Stimulated activated CD4-positive, alpha-beta T cell treated with anti-CD3 and anti-CD28 coated beads, Interleukin-12 subunit alpha, Interleukin-12 subunit beta, amount 100 ng/mL, for 24 hours (primary cell): Measurements from ENCODE around the gene ZNF138.
"Not testable (repeated sequence)": the region's sequence is repeated elsewhere in the genome, so short reads cannot be mapped to it uniquely, and the experiment has no call there.

Experiments used
- DNase-seq, 2 experiments: peaks; one replicate each; pipeline ENCODE4 v3.0.0-alpha.2; 2020; ENCODE audit warnings: low read depth in 2 of 2

The ZNF138 gene

GRCh38 chr7:64794171-64794844 lies at the start of gene ZNF138:
ZNF138 (plus strand) TSS chr7:64794428; CDS start chr7:64794569, 141 bp downstream.
- peak; percentile 88 to 93 for DNase-seq

- no peak for DNase-seq
These were observed 49.5 kb upstream of the ZNF138 start for GRCh38 chr7:64744680-64745079.

- DNase-seq, result no peak
These were observed 46.4 kb upstream of the ZNF138 start for GRCh38 chr7:64747802-64748201.

GRCh38 chr7:64753032-64753431 lies 41.2 kb upstream of the ZNF138 start:
- DNase-seq, result no peak

- DNase-seq, result no peak
These were observed 38.4 kb upstream of the ZNF138 start for GRCh38 chr7:64755865-64756264.

GRCh38 chr7:64758151-64758550 lies 36.1 kb upstream of the ZNF138 start:
- DNase-seq, result no peak

GRCh38 chr7:64768824-64769223 lies 25.4 kb upstream of the ZNF138 start:
- no peak for DNase-seq

GRCh38 chr7:64774204-64774842 lies 19.9 kb upstream of the ZNF138 start:
- DNase-seq, result no peak

- no peak for DNase-seq
These were observed 18.9 kb upstream of the ZNF138 start for GRCh38 chr7:64775289-64775688.

- not testable (repeated sequence) for DNase-seq
These were observed 9.4 kb upstream of the ZNF138 start for GRCh38 chr7:64784842-64785241.

- DNase-seq, result no peak
These were observed 6.9 kb upstream of the ZNF138 start for GRCh38 chr7:64787295-64787694.

GRCh38 chr7:64789241-64789640 lies 5.0 kb upstream of the ZNF138 start:
- DNase-seq, result not testable (repeated sequence)

- no peak for DNase-seq
These were observed 997 bp upstream of the ZNF138 start for GRCh38 chr7:64793106-64793755.

GRCh38 chr7:64795176-64795575 lies 948 bp downstream of the ZNF138 start:
- DNase-seq, result no peak

GRCh38 chr7:64799169-64799568 lies 4.9 kb downstream of the ZNF138 start:
- not testable (repeated sequence) for DNase-seq

- DNase-seq, result no peak
These were observed 8.5 kb downstream of the ZNF138 start for GRCh38 chr7:64802699-64803098.

GRCh38 chr7:64807731-64808365 lies 13.6 kb downstream of the ZNF138 start:
- DNase-seq, result no peak

- no peak for DNase-seq
These were observed 17.5 kb downstream of the ZNF138 start for GRCh38 chr7:64811767-64812166.

- DNase-seq, result no peak
These were observed 36.7 kb downstream of the ZNF138 start for GRCh38 chr7:64830926-64831325.

- no peak for DNase-seq
These were observed 37.9 kb downstream of the ZNF138 start for GRCh38 chr7:64832136-64832535.

GRCh38 chr7:64834989-64835388 lies 40.8 kb downstream of the ZNF138 start:
- no peak for DNase-seq

- DNase-seq, result not testable (repeated sequence)
These were observed 41.6 kb downstream of the ZNF138 start for GRCh38 chr7:64835856-64836255.
